Common myeloid progenitor, CD34-positive (primary cell): Measurements from ENCODE around the gene RAPH1.
"Not testable (repeated sequence)": the region's sequence is repeated elsewhere in the genome, so short reads cannot be mapped to it uniquely, and the experiment has no call there.

Experiments
- CTCF ChIA-PET: fragments of 350-600 bp; sonication (Branson Sonifier 250); formaldehyde crosslinking; loops from one replicate; lab custom pipeline; 2021; ENCODE audit warnings: antibody characterized with exemption; lab: Charles Lee
- POLR2A ChIA-PET: fragments of 350-600 bp; sonication (Branson Sonifier 250); formaldehyde crosslinking; loops from one replicate; lab custom pipeline; 2021; ENCODE audit warnings: antibody characterized with exemption; lab: Charles Lee
- DNase-seq, 3 donors: peaks; one replicate each; pipeline versions ENCODE4 v3.0.0 to v3.0.0-alpha.2; 2013
- H3K27ac ChIP-seq, 2 experiments: 1 replicate in 1 of 2; 2 replicates in 1 of 2; pipeline ENCODE4 v1.7.0; 2013; ENCODE audit warnings: inconsistent platforms in 2 of 2, low read length in 2 of 2, mild to moderate bottlenecking in 2 of 2, low read depth in 1 of 2, moderate library complexity in 1 of 2; ENCODE audit not compliant: severe bottlenecking in 2 of 2, insufficient read depth in 1 of 2, poor library complexity in 1 of 2
- H3K27me3 ChIP-seq, 5 experiments: replicated peaks in 2 of 5; 1 replicate in 3 of 5; 2 replicates in 2 of 5; pipeline versions ENCODE4 v1.6.1 to v1.7.0; 2013; ENCODE audit warnings: low read length in 4 of 5, mild to moderate bottlenecking in 2 of 5, moderate library complexity in 2 of 5, inconsistent platforms in 1 of 5; ENCODE audit not compliant: insufficient read depth in 5 of 5, control insufficient read depth in 4 of 5
- H3K36me3 ChIP-seq, 4 experiments: 1 replicate in 2 of 4; 2 replicates in 2 of 4; pipeline versions ENCODE4 v1.6.1 to v1.7.0; 2013; ENCODE audit warnings: low read length in 3 of 4, control low read depth in 1 of 4, mild to moderate bottlenecking in 1 of 4; ENCODE audit not compliant: control insufficient read depth in 4 of 4, insufficient read depth in 4 of 4
- H3K4me1 ChIP-seq, 4 experiments: 1 replicate in 3 of 4; 2 replicates in 1 of 4; pipeline versions ENCODE4 v1.6.1 to v1.7.1; 2013; ENCODE audit warnings: low read length in 3 of 4, mild to moderate bottlenecking in 3 of 4, control low read depth in 1 of 4, inconsistent platforms in 1 of 4, moderate library complexity in 1 of 4; ENCODE audit not compliant: control insufficient read depth in 4 of 4, insufficient read depth in 4 of 4; ENCODE audit errors: control extremely low read depth in 1 of 4
- H3K4me3 ChIP-seq, 7 experiments: 1 replicate in 4 of 7; 2 replicates in 3 of 7; pipeline versions ENCODE4 v1.5.1 to v1.7.0; 2013; ENCODE audit warnings: mild to moderate bottlenecking in 7 of 7, low read length in 6 of 7, moderate library complexity in 6 of 7, inconsistent platforms in 2 of 7, low read depth in 2 of 7, control low read depth in 1 of 7; ENCODE audit not compliant: insufficient read depth in 4 of 7, control insufficient read depth in 1 of 7; ENCODE audit errors: extremely low read depth in 1 of 7
- H3K9me3 ChIP-seq, 5 experiments: 1 replicate in 4 of 5; 2 replicates in 1 of 5; pipeline versions ENCODE4 v1.6.1 to v1.7.1; 2013; ENCODE audit warnings: low read length in 4 of 5, mild to moderate bottlenecking in 2 of 5, inconsistent platforms in 1 of 5, low read depth in 1 of 5, moderate library complexity in 1 of 5; ENCODE audit not compliant: control insufficient read depth in 4 of 5, insufficient read depth in 2 of 5; ENCODE audit errors: control extremely low read depth in 1 of 5
- WGBS: methylation state at CpG from one replicate; pipeline ENCODE4 v1.1.5; 2013; ENCODE audit not compliant: insufficient coverage; 5-methylcytosine and 5-hydroxymethylcytosine counted together

Gene RAPH1

GRCh38 chr2:203429643-203430042 lies 105.5 kb downstream of the RAPH1 start:
- H3K27ac ChIP-seq, H3K4me1 ChIP-seq, DNase-seq, POLR2A ChIA-PET, H3K27me3 ChIP-seq, H3K4me3 ChIP-seq, H3K9me3 ChIP-seq: not testable (repeated sequence)
- CTCF ChIA-PET, result interaction anchor here (1.4 kb wide), 1 partner anchor 24 kb away, joined by 5 read pairs; no protein-coding TSS in a partner anchor
- H3K36me3 ChIP-seq, result peaks cover 5 to 19% (median 10%) of the 10 kb centered on the region in 4 experiments
- 100% methylated on average over 2 of the region's 4 CpGs for WGBS

DNA sequence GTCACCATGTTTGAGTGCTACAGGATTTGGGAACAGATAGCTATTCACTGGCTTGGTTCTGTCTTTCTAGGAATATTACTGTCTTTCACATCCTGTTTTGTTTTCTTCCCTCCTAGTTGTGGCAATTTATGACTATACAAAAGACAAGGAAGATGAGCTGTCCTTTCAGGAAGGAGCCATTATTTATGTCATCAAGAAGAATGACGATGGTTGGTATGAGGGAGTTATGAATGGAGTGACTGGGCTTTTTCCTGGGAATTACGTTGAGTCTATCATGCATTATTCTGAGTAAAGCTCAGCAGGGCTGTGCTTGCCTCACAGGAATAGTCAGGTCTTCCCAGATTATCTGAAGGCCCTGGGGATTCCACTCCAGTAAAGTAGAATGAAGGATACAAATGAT lies 108.0 kb downstream of the RAPH1 start:
- WGBS, result 85% methylated on average over 2 of the region's 2 CpGs
- no peaks in the 10 kb centered on the region for H3K27me3 ChIP-seq
- ChIA-PET CTCF (interaction anchor here (1.0 to 1.4 kb wide), 2 partner anchors 25 to 29 kb away, joined by 3 read pairs; no protein-coding TSS in a partner anchor), POLR2A (no interaction called here)
- no peak overlapping the region for H3K27ac ChIP-seq
- peaks cover 5 to 29% (median 13%) of the 10 kb centered on the region in 4 experiments for H3K36me3 ChIP-seq
- H3K9me3 ChIP-seq, result no peaks in the 10 kb centered on the region
- no peak overlapping the region for H3K4me3 ChIP-seq
- no peaks in the 10 kb centered on the region for H3K4me1 ChIP-seq
- no peak for DNase-seq

DNA sequence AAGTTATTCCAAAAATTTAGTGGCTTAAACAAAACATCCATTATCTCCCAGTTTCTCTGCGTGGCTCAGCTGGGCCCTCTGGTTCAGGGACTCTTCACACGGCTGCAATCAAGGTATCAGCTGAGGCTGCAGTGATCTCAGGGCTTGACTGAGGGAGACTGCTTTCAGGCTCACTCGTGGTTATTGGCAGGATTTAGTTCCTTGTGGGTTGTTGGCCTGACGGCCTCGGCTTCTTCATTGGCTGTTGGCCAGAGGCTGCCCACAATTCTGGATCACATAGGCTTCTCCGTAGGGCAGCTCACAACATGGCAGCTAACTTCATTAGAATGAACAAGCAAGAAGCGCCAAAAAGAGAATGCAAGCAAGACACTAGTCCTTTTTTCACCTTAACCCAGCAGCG lies 116.8 kb downstream of the RAPH1 start:
- ChIA-PET CTCF (interaction anchor here (1.2 kb wide), 1 partner anchor 10 kb away, joined by 3 read pairs; no protein-coding TSS in a partner anchor), POLR2A (interaction anchor here (0.6 kb wide), 1 partner anchor 11 kb away, joined by 4 read pairs; no protein-coding TSS in a partner anchor)
- Histone ChIP-seq H3K4me3 (no peak overlapping the region), H3K36me3 (peaks cover 0 to 36% (median 24%) of the 10 kb centered on the region in 4 experiments), H3K9me3 (peaks cover 0 to 6% (median 5%) of the 10 kb centered on the region in 5 experiments), H3K4me1 (peaks cover 0 to 5% (median 0%) of the 10 kb centered on the region in 4 experiments), H3K27ac (no peak overlapping the region), H3K27me3 (no peaks in the 10 kb centered on the region)
- 84% methylated on average over 6 of the region's 8 CpGs for WGBS
- no peak for DNase-seq

DNA sequence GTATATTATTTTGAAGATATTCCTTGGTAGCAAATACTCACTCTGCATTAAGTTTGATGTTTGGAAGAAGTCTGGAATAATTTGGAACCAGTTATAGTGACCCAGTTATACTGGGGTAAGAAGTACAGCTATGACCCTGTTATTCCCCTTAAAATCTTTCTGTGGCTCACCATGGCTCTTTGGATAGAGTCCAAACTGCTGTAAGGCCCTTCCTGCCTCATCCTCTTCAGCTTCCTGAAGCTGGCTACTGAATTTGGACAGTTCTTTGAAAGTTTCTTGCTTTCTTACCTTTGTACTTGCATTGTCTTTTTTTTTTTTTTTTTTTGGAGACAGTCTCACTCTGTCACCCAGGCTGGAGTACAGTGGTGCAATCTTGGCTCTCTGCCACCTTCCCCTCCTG lies 121.3 kb downstream of the RAPH1 start:
- Histone ChIP-seq H3K27me3 (no peaks in the 10 kb centered on the region), H3K4me3 (no peak overlapping the region), H3K27ac (no peak overlapping the region), H3K36me3 (peaks cover 6 to 47% (median 23%) of the 10 kb centered on the region in 4 experiments), H3K4me1 (peaks cover 0 to 5% (median 0%) of the 10 kb centered on the region in 4 experiments), H3K9me3 (peaks cover 0 to 5% (median 5%) of the 10 kb centered on the region in 5 experiments)
- DNase-seq, result peak in 2 of 3 donors; percentile 2 to 13
- ChIA-PET POLR2A (interaction anchor here (0.7 kb wide), 1 partner anchor 122 kb away, joined by 3 read pairs; no protein-coding TSS in a partner anchor), CTCF (no interaction called here)

- POLR2A ChIA-PET, result no interaction called here
- Histone ChIP-seq H3K27me3 (no peaks in the 10 kb centered on the region), H3K4me1 (peaks cover 0 to 5% (median 0%) of the 10 kb centered on the region in 4 experiments), H3K9me3 (no peaks in the 10 kb centered on the region), H3K36me3 (peaks cover 5 to 39% (median 14%) of the 10 kb centered on the region in 4 experiments), H3K4me3 (no peak overlapping the region), H3K27ac (no peak overlapping the region)
- no peak for DNase-seq
- WGBS, result 100% methylated on average over 2 of the region's 7 CpGs
- CTCF ChIA-PET, result no interaction called here
Measured at GRCh38 chr2:203412546-203413331, 122.4 kb downstream of the RAPH1 start.

DNA sequence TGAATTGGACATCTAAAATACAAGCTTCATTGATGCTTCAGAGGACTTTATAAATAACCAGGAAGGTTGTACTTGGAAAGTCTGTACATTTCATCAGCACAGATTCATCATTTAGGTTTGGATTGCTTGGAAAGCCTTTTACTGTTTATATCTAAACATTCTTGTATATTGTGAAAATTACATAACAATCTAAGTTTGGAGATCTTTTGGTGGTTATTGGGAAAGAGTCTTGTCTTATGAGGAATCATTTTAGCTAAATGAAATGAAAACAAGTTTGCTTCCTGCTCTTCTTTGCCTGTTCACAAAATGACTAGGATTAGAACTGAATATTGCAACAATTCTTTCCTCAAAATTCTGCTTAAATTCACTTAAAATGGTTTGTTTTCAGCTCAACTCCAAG lies 127.6 kb downstream of the RAPH1 start:
- Histone ChIP-seq H3K36me3 (peaks cover 6 to 47% (median 26%) of the 10 kb centered on the region in 4 experiments), H3K27ac (no peak overlapping the region), H3K9me3 (no peaks in the 10 kb centered on the region), H3K27me3 (no peaks in the 10 kb centered on the region), H3K4me1 (no peaks in the 10 kb centered on the region), H3K4me3 (no peak overlapping the region)
- CTCF ChIA-PET, result no interaction called here
- POLR2A ChIA-PET, result no interaction called here
- no peak for DNase-seq

DNA sequence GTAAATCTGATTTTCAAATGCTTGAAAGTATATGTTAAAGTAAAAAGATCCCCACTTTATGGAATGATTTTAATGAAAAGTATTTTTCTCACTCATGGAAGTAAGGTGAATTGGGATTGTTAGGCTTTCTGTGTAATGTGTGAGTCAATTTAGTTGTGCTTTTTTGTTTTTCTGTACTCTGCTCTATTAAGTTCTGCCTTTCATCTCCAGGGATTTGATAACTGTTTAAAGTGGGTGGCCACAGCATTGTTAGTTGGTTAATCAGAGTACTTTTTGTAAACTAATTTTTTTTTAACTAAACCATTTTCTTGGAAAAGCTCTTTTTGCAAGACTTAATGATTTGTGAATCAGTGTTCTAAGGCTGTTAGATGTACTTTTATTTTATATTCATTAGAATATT lies 130.1 kb downstream of the RAPH1 start:
- no peaks in the 10 kb centered on the region for H3K27me3 ChIP-seq
- no peak for DNase-seq
- ChIA-PET CTCF (no interaction called here), POLR2A (no interaction called here)
- no peaks in the 10 kb centered on the region for H3K4me1 ChIP-seq
- peaks cover 4 to 34% (median 20%) of the 10 kb centered on the region in 4 experiments for H3K36me3 ChIP-seq
- no peak overlapping the region for H3K27ac ChIP-seq
- no peaks in the 10 kb centered on the region for H3K9me3 ChIP-seq
- H3K4me3 ChIP-seq, result no peak overlapping the region
